Upper lobe of left lung (tissue), 4 donors: ENCODE measurements around the gene UHRF1.

Experiments
- EP300 ChIP-seq, 4 donors: sonication (generic); formaldehyde crosslinking; IDR thresholded peaks; one replicate each; pipeline ENCODE4 v1.5.1; 2017; ENCODE audit warnings: antibody characterized with exemption in 4 of 4, control low read depth in 2 of 4
- POLR2A ChIP-seq, 4 donors: fragments of 450-650 bp; IDR thresholded peaks; one replicate each; pipeline ENCODE4 v1.5.1; 2016 to 2017; ENCODE audit warnings: antibody characterized with exemption in 4 of 4, mild to moderate bottlenecking in 2 of 4
- POLR2AphosphoS5 ChIP-seq, 2 donors: sonication (generic); formaldehyde crosslinking; IDR thresholded peaks; one replicate each; pipeline ENCODE4 v1.5.1; 2017; ENCODE audit warnings: antibody characterized with exemption in 2 of 2
- TF ChIP-seq, protein P1 (sequence below), 6 experiments: fragments of 450-650 bp in 4 of 6; fragments of 200-600 bp in 2 of 6; sonication (generic) in 2 of 6; IDR thresholded peaks; one replicate each; pipeline ENCODE4 v1.5.1; 2016 to 2019; ENCODE audit warnings: antibody characterized with exemption in 6 of 6

DNA sequence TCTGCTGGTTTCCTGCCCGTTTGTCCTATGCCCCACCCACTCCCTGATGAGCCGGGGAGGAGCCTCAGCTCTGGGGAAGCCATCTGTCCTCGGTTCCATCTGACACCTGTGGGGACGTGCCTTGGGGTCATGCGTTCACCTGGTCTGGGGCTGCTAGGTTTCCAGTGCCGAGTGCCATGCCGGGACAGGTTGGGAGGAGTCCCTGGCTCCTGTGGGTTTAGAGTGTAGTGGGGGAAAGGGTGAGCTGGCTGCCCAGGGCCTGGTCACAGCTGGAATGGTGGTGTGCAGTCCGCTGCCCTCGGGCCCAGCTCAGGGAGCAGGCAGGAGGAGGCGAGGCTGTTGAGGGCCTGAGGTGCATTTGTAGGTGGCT lies 62.1 kb downstream of the UHRF1 start:
- TF ChIP-seq, protein P1, sequence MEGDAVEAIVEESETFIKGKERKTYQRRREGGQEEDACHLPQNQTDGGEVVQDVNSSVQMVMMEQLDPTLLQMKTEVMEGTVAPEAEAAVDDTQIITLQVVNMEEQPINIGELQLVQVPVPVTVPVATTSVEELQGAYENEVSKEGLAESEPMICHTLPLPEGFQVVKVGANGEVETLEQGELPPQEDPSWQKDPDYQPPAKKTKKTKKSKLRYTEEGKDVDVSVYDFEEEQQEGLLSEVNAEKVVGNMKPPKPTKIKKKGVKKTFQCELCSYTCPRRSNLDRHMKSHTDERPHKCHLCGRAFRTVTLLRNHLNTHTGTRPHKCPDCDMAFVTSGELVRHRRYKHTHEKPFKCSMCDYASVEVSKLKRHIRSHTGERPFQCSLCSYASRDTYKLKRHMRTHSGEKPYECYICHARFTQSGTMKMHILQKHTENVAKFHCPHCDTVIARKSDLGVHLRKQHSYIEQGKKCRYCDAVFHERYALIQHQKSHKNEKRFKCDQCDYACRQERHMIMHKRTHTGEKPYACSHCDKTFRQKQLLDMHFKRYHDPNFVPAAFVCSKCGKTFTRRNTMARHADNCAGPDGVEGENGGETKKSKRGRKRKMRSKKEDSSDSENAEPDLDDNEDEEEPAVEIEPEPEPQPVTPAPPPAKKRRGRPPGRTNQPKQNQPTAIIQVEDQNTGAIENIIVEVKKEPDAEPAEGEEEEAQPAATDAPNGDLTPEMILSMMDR (IDR thresholded peaks at IDR 0.05): no peak
- TF ChIP-seq POLR2A (IDR thresholded peaks at IDR 0.05): no peak
- TF ChIP-seq EP300 (IDR thresholded peaks at IDR 0.05): no peak
- no peak for TF ChIP-seq POLR2AphosphoS5 (IDR thresholded peaks at IDR 0.05)
